ENCODE measurements around the gene CCDC88C. TPM values are rescaled to one million over a fixed set of nuclear protein-coding genes. Genes with fewer than 3 reads are reported as not detected.
A peak's percentile ranks its signal among the peaks of the same experiment; 100 is the strongest.

CCDC88C gene
- total RNA-seq, 1 experiment from 2014 or later = 64.8 TPM

GRCh38 chr14:91418387-91419043, 895 bp upstream of the CCDC88C start (continued):
- TF ChIP-seq, protein P1, sequence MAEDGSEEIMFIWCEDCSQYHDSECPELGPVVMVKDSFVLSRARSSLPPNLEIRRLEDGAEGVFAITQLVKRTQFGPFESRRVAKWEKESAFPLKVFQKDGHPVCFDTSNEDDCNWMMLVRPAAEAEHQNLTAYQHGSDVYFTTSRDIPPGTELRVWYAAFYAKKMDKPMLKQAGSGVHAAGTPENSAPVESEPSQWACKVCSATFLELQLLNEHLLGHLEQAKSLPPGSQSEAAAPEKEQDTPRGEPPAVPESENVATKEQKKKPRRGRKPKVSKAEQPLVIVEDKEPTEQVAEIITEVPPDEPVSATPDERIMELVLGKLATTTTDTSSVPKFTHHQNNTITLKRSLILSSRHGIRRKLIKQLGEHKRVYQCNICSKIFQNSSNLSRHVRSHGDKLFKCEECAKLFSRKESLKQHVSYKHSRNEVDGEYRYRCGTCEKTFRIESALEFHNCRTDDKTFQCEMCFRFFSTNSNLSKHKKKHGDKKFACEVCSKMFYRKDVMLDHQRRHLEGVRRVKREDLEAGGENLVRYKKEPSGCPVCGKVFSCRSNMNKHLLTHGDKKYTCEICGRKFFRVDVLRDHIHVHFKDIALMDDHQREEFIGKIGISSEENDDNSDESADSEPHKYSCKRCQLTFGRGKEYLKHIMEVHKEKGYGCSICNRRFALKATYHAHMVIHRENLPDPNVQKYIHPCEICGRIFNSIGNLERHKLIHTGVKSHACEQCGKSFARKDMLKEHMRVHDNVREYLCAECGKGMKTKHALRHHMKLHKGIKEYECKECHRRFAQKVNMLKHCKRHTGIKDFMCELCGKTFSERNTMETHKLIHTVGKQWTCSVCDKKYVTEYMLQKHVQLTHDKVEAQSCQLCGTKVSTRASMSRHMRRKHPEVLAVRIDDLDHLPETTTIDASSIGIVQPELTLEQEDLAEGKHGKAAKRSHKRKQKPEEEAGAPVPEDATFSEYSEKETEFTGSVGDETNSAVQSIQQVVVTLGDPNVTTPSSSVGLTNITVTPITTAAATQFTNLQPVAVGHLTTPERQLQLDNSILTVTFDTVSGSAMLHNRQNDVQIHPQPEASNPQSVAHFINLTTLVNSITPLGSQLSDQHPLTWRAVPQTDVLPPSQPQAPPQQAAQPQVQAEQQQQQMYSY (CRISPR knock-in tag; IDR thresholded peaks at IDR 0.05) = peak; percentile 26
- TF ChIP-seq CTCF (IDR thresholded peaks at IDR 0.05) = peak; percentile 98
- TF ChIP-seq TCF7 (CRISPR knock-in tag; IDR thresholded peaks at IDR 0.05; ENCODE audit: low read depth) = peak; percentile 11; the same call in 1 of the 2 replicates
- no peak for TF ChIP-seq JAZF1 (CRISPR knock-in tag; IDR thresholded peaks at IDR 0.05)
- TF ChIP-seq AR (CRISPR knock-in tag; IDR thresholded peaks at IDR 0.05) = no peak
- TF ChIP-seq ZNF317 (CRISPR knock-in tag; IDR thresholded peaks at IDR 0.05; ENCODE audit: borderline replicate concordance, low read depth) = no peak
- TF ChIP-seq NFYB (CRISPR knock-in tag; conservative IDR thresholded peaks at IDR 0.05; ENCODE audit: low read depth) = no peak
- no peak; the same call in 1 of the 2 replicates for TF ChIP-seq GABPB1 (CRISPR knock-in tag; IDR thresholded peaks at IDR 0.05)
- TF ChIP-seq IRF2 (CRISPR knock-in tag; IDR thresholded peaks at IDR 0.05; ENCODE audit: borderline replicate concordance, low read depth) = no peak
- TF ChIP-seq PREB (CRISPR knock-in tag; IDR thresholded peaks at IDR 0.05; ENCODE audit: borderline replicate concordance) = no peak
- TF ChIP-seq RORB (CRISPR knock-in tag; IDR thresholded peaks at IDR 0.05) = no peak
- no peak for TF ChIP-seq TEAD1 (CRISPR knock-in tag; IDR thresholded peaks at IDR 0.05)
- TF ChIP-seq, protein P2, sequence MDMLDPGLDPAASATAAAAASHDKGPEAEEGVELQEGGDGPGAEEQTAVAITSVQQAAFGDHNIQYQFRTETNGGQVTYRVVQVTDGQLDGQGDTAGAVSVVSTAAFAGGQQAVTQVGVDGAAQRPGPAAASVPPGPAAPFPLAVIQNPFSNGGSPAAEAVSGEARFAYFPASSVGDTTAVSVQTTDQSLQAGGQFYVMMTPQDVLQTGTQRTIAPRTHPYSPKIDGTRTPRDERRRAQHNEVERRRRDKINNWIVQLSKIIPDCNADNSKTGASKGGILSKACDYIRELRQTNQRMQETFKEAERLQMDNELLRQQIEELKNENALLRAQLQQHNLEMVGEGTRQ (CRISPR knock-in tag; IDR thresholded peaks at IDR 0.05) = no peak
- TF ChIP-seq OVOL2 (CRISPR knock-in tag; IDR thresholded peaks at IDR 0.05; ENCODE audit: borderline replicate concordance) = no peak
- TF ChIP-seq ZBTB43 (CRISPR knock-in tag; IDR thresholded peaks at IDR 0.05) = no peak; the same call in 1 of the 2 replicates
- 0 out of 2 replicates have a peak, but pooled peaks have one; percentile 16 for TF ChIP-seq ETV6 (CRISPR knock-in tag; IDR thresholded peaks at IDR 0.05)
- no peak for TF ChIP-seq NFE2L1 (CRISPR knock-in tag; IDR thresholded peaks at IDR 0.05)
- TF ChIP-seq SMAD4 (CRISPR knock-in tag; IDR thresholded peaks at IDR 0.05) = no peak
- TF ChIP-seq JUN (CRISPR knock-in tag; IDR thresholded peaks at IDR 0.05) = no peak
- peak; percentile 73 for TF ChIP-seq HMGXB4 (CRISPR knock-in tag; IDR thresholded peaks at IDR 0.05)
- TF ChIP-seq, protein P3, sequence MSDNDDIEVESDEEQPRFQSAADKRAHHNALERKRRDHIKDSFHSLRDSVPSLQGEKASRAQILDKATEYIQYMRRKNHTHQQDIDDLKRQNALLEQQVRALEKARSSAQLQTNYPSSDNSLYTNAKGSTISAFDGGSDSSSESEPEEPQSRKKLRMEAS (CRISPR knock-in tag; IDR thresholded peaks at IDR 0.05) = peak; percentile 83
- TF ChIP-seq SP1 (CRISPR knock-in tag; conservative IDR thresholded peaks at IDR 0.05) = no peak
